HG03135 (cell line): ENCODE data around the gene KSR1.
"Not testable (repeated sequence)": the region's sequence is repeated elsewhere in the genome, so short reads cannot be mapped to it uniquely, and the experiment has no call there.

Experiments used
- ATAC-seq: cut with Tn5 transposase; IDR thresholded peaks from one replicate; pipeline ENCODE4 v1.9.1; 2021; ENCODE audit warnings: mild to moderate bottlenecking, moderate library complexity; ENCODE audit not compliant: unreplicated experiment

The KSR1 gene

DNA sequence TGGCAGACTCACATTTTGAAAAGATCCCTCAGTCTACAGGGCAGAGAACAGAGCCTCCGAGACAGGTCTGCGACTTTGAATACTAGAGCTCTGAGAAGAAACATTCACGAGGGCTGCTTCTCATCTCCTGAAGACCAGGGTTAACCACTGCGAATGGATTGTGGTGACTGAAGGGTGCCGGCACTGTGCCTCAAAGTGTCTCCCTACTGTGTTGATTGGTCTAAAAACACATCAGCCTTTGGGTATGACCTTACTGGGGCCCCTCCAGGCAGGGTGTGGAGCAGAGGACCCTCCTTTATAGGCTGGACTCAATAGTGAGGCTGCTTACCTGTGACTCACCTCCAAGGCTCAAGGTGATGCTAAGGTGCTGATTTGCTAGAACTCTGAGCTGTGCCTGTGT is 172.1 kb downstream of the KSR1 start:
- no peak for ATAC-seq

DNA sequence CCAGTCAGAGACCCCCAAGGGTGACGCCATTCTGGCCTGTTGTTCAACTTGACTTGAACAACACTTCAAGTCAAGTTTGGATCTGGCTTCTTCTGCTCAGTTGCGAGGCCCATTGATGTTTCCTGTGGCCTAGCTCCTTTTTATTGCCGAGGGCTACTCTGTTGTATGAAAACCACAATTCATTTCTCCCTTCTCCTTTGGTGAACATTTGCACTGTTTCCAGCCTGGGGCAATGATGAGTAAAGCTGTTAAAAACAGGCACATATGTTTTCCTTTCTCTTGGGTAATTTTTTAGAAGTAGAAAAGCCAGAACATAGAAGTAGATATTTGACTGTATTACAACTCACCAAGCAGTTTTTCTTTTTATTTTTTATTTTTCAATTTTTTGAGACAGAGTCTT is 173.0 kb downstream of the KSR1 start:
- ATAC-seq = not testable (repeated sequence)

- peak; percentile 57 for ATAC-seq
These were observed 174.6 kb downstream of the KSR1 start, which contains the start of gene LGALS9 for GRCh38 chr17:27630607-27631410. TSS of gene LGALS9 (plus strand) at chr17:27631188. CDS start at chr17:27631266, 78 bp downstream.

DNA sequence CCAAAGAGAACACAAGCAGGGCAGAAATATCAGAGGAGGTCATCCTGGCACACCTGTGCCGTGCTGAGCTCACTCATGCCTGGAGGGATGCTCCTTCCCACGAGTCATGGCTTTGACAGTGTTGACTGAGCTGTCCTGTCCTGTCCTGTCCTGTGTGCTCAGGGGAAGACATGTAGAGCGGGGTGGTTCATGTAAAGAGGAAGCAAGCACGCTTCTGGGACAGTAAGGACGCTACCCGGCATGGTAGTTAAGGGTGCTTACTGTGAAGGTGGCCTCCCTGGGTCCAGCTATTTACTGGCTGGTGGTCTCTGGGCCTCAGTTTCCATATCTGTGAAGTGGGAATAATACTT is 175.1 kb downstream of the KSR1 start:
- peak; percentile 38 for ATAC-seq

DNA sequence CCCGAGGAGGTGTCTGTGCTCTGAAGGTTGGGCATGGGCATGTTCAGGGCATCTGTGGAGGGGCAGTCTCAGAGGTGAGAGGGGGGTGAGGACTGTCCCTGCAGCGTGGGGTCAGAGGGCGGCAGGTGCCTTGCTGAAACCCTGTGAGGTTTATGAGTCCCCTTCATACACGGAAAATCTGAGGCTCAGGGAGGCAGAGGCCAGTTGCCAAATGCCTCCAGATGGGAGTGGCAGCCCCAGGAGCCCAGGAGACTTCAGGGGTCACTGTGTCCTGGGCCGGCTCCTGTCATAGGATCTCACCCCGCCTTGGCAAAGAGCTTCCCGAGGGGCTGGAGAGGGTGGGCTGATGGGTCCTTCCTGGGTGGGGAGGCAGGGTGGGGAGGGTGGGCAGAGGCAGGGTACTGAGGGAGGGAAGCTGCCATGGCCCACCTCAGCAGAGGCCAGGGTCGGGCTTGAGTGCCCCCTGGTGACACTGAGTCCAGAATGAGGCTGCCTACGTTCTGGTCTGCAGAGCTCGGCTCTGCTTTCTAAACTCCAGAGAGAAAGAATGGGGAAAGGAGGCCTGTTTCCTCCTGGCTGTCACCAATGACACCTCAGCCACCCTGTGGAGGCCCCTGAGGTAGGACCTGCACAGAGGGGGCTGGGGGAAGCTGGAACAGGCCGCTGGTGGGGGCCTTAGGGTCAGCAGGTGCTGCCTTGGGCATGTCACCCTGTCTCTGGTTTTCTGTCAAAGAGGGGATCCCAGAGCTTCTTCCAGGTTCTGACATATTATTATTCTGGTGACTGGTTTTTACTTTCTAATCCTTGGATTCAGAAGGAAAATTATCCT is 175.9 kb downstream of the KSR1 start:
- no peak for ATAC-seq

DNA sequence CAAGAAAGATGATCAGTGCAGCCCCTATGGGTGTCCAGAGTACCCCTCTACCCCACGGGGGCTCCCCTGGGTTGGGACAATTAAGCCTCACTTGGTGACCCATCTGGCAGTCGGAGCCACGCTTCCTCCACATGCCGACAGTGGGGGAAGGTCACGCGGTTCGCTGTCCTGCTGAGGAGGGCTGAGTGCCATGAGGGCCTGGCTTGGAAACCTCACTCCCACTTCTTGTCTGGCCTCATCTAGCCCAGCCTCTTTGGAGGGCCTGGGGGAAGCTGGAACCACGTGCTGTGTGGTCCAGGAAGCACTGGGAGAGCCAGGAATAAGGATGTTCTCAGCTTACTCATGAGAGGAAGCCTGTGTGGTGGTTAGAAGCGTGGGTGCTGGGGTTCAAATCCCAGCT is 176.5 kb downstream of the KSR1 start:
- ATAC-seq = not testable (repeated sequence)

GRCh38 chr17:27633312-27634025 is 177.2 kb downstream of the KSR1 start:
- no peak for ATAC-seq

DNA sequence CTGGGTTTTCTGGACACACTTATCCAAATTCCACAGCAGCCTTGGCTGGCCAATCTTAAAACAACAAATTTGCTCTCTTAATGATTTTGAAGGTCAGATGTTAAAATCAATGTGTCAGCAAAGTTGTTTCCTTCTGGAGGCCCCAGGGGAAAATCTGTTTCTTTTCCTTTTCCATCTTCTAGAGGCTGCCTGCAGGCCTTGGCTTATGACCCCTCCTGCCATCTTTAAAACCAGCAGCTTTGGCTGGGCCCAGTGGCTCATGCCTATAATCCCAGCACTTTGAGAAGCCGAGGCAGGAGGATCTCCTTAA is 177.7 kb downstream of the KSR1 start:
- no peak for ATAC-seq

GRCh38 chr17:27634776-27635175 is 178.5 kb downstream of the KSR1 start:
- ATAC-seq = no peak

DNA sequence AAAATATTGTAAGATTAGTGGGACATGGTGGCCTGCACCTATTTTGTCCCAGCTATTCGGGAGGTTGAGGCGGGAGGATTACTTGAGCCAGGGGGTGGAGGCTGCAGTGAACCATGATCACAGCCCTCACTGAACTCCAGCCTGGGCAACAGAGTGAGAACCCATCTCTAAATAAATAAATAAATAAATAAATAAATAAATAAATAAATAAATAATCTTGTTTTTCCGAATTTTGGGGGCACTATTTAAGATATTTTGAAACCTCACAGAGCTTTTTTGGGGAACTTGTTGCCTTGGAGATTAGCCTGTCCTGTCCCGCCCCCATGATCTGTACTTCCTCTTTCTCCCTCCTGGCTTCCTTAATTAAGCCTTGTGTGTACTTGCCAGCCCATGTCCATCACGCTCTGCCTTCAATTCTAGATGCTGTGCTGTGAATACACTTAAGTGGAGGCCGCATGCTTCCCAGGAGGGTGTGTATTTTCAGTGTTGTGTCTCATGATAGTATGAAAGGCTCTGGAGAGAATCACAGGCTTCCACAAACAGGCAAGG is 179.1 kb downstream of the KSR1 start:
- ATAC-seq = no peak

GRCh38 chr17:27636005-27636520 is 179.8 kb downstream of the KSR1 start:
- ATAC-seq = not testable (repeated sequence)

DNA sequence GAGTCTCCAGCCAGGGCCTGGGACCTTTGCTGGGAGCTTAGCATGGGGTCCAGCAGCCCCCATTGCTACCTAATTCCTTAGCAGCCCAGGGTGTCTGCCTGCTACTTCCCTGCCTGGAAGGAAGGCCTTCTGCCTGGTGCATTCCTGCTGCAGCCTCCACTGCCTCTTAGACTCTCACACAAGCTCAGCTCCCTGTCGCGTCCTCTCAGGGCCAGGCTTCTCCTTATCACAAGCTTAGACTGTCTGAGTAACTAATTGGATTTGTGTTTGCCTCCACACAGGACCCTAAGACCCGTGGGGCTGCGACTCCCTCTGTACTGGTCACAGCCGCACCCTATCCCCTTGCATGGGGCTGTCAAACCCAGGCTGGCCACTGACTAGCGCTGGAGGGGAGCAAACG is 181.6 kb downstream of the KSR1 start:
- ATAC-seq = not testable (repeated sequence)

GRCh38 chr17:27638415-27638914 is 182.2 kb downstream of the KSR1 start:
- not testable (repeated sequence) for ATAC-seq

DNA sequence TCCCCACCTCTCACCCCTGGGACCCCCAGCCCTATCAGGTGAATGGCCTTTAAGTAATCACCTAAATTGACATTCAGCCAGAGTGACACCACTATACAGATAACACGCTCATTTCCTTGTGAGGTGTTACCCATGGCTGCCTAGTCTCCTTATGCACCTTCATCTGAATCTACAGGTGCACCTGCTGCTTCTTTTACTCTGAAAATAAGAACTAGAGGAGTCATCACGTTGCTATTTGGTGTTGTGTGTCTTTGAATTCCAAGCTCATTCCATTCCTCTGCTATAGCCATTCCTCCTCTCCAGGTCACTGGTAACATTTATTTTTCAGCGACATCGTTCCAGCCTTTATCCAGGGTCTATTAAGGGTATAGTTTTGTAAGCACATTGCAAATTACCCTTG is 184.5 kb downstream of the KSR1 start:
- ATAC-seq = no peak

GRCh38 chr17:27644586-27644985 is 188.3 kb downstream of the KSR1 start:
- ATAC-seq = no peak

GRCh38 chr17:27645621-27646020 is 189.4 kb downstream of the KSR1 start:
- ATAC-seq = not testable (repeated sequence)

DNA sequence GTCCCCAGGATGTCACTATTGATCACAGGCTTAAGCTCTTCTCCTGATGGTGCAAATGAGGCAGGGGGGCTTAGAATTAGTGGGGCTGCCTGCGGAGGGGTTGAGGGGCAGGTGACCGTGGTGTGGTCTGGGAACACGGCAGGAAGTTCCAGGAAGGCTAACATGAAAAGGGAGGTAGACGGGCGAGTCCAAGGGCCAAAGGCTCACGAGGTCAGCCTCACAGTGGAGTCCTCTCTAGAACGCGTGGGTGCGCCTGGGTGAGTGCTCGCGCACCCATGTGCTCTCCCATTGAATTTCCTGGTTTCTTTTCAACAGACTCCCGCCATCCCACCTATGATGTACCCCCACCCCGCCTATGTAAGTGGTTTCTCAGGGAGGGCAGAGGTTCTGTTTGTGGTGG is 190.0 kb downstream of the KSR1 start:
- no peak for ATAC-seq

DNA sequence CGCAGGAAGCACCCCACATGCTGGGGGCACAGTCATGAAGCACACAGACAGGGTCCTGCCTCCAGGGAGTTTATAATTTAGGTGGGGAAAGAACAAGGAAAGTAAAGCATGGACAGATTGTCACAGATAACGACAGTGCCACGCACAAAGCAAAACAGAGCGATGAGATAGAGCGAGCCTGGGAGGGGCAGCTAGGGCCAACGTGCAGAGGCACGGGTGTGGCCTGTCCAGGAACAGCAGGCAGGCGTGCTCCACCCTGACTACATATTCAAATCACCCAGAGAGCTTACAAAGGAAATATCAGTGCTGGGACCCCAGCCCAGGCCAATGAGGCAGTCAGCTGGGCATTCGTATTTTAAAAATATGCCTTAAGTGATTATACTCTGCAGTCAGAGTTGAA is 191.5 kb downstream of the KSR1 start:
- no peak for ATAC-seq

DNA sequence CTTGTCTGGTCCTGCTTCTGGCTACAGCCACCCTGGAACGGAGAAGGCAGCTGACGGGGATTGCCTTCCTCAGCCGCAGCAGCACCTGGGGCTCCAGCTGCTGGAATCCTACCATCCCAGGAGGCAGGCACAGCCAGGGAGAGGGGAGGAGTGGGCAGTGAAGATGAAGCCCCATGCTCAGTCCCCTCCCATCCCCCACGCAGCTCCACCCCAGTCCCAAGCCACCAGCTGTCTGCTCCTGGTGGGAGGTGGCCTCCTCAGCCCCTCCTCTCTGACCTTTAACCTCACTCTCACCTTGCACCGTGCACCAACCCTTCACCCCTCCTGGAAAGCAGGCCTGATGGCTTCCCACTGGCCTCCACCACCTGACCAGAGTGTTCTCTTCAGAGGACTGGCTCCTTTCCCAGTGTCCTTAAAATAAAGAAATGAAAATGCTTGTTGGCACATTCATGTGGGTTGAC is 192.9 kb downstream of the KSR1 start:
- not testable (repeated sequence) for ATAC-seq

- ATAC-seq = no peak
These were observed 193.7 kb downstream of the KSR1 start for GRCh38 chr17:27649929-27650328.

GRCh38 chr17:27650836-27651235 is 194.6 kb downstream of the KSR1 start:
- ATAC-seq = no peak
